Hippocampal formation (tissue), 2 donors: Measurements from ENCODE around the gene ARMC5.
"Not testable (repeated sequence)": the region's sequence is repeated elsewhere in the genome, so short reads cannot be mapped to it uniquely, and the experiment has no call there.

Experiments
- DNase-seq, 2 donors: peaks; one replicate each; lab custom pipeline; 2025; lab: John Stamatoyannopoulos, UW

The ARMC5 gene

GRCh38 chr16:31435341-31436220, 23.7 kb upstream of the ARMC5 start:
- no peak for DNase-seq

GRCh38 chr16:31436221-31437045, 22.9 kb upstream of the ARMC5 start:
- DNase-seq: no peak

GRCh38 chr16:31438414-31438813, 20.9 kb upstream of the ARMC5 start:
- DNase-seq: no peak

- not testable (repeated sequence) for DNase-seq
These were observed 20.3 kb upstream of the ARMC5 start for GRCh38 chr16:31439023-31439422.

GRCh38 chr16:31439519-31439918, 19.8 kb upstream of the ARMC5 start:
- no peak for DNase-seq

GRCh38 chr16:31440516-31441184, 18.7 kb upstream of the ARMC5 start:
- no peak for DNase-seq

GRCh38 chr16:31441956-31442355, 17.3 kb upstream of the ARMC5 start:
- no peak for DNase-seq

GRCh38 chr16:31445931-31446330, 13.4 kb upstream of the ARMC5 start:
- not testable (repeated sequence) for DNase-seq

GRCh38 chr16:31451201-31451600, 8.1 kb upstream of the ARMC5 start:
- DNase-seq: no peak

GRCh38 chr16:31451681-31452351, 7.5 kb upstream of the ARMC5 start:
- DNase-seq: peak in 1 of 2 donors; percentile 43

GRCh38 chr16:31452631-31453106, 6.6 kb upstream of the ARMC5 start:
- no peak for DNase-seq

- no peak for DNase-seq
These were observed 5.8 kb upstream of the ARMC5 start for GRCh38 chr16:31453255-31454204.

- no peak for DNase-seq
These were observed 3.5 kb upstream of the ARMC5 start for GRCh38 chr16:31455601-31456314.

GRCh38 chr16:31456988-31457360, 2.3 kb upstream of the ARMC5 start:
- DNase-seq: no peak

- peak in 1 of 2 donors; percentile 1 for DNase-seq
These were observed 1.0 kb upstream of the ARMC5 start for GRCh38 chr16:31458073-31458843.

- peak; percentile 98 to 99 for DNase-seq
These were observed 633 bp downstream of the ARMC5 start for GRCh38 chr16:31459687-31460581.

GRCh38 chr16:31460582-31461002, 1.3 kb downstream of the ARMC5 start:
- DNase-seq: peak in 1 of 2 donors; percentile 21
